ENCODE data around the gene SP140L. TPM values are rescaled to one million over a fixed set of nuclear protein-coding genes. Genes with fewer than 3 reads are reported as not detected.

Gene SP140L
- polyA plus RNA-seq, 4 donors: 11.8 to 15.4 (median 13.0) TPM

DNA sequence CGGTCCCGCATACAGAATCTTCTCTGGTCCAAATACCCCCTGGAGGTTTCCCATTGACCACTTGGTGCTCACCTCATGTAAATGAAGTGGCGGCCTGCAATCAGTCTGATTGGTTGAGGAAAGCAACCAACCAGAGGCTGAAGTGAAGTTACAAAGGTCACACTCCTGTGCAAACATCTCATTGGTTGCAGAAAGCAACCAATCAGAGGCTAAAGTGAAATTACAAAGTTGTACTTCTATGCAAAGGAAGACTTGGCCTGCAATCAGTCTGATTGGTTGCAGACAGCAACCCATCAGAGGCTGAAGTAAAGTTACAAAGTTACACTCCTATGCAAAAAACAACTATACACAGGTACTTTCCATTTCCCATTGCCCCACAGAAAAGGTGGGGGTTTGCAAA is 86.5 kb downstream of the SP140L start:
- H3K27me3 ChIP-seq (ENCODE audit: control insufficient read depth in 3 of 3, insufficient read depth in 3 of 3, low read length in 3 of 3): no peaks in the 10 kb centered on the region
- no peak overlapping the region for H3K27ac ChIP-seq (ENCODE audit: low read depth in 1 of 3, low read length in 2 of 3)
- WGBS, 3 donors: 92 to 97% (median 96%) methylated on average over 3 of the region's 3 CpGs
- H3K4me3 ChIP-seq (ENCODE audit: low read depth in 1 of 3, low read length in 3 of 3): no peak overlapping the region
- DNase-seq (peak in 1 of 2 donors; percentile 60), FAIRE-seq (no peak)
- peaks cover 0 to 19% (median 12%) of the 10 kb centered on the region in 3 donors for H3K4me1 ChIP-seq (ENCODE audit: control insufficient read depth in 3 of 3, insufficient read depth in 2 of 3, low read depth in 1 of 3, low read length in 2 of 3)
- no peaks in the 10 kb centered on the region for H3K36me3 ChIP-seq (ENCODE audit: control insufficient read depth in 3 of 3, insufficient read depth in 2 of 3, low read depth in 1 of 3, low read length in 3 of 3)
- H3K9me3 ChIP-seq (ENCODE audit: control insufficient read depth in 2 of 2, insufficient read depth in 1 of 2, low read depth in 1 of 2, low read length in 1 of 2): no peaks in the 10 kb centered on the region

DNA sequence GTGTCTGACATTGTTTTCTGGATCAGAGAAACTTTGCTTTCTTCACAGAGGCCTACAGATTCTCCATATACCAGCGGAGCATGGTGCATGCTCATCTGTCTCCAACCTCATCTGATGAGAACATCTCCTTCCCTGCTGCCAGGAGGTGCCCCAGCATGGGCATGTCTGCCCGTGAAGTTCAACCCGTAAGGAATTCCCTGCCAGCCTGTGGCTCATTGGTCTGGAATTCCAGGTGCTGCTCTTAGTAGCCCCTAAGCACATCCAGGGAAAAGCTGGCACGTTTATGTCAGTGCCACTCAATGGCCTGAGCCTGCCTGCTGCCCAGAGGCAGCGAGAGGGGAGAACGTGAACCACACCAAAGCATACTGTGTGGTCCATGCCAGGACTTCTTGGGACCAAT is 87.3 kb downstream of the SP140L start:
- FAIRE-seq (no peak), DNase-seq (no peak)
- Histone ChIP-seq H3K9me3 (ENCODE audit: control insufficient read depth in 2 of 2, insufficient read depth in 1 of 2, low read depth in 1 of 2, low read length in 1 of 2) (no peaks in the 10 kb centered on the region), H3K4me3 (ENCODE audit: low read depth in 1 of 3, low read length in 3 of 3) (no peak overlapping the region), H3K27me3 (ENCODE audit: control insufficient read depth in 3 of 3, insufficient read depth in 3 of 3, low read length in 3 of 3) (no peaks in the 10 kb centered on the region), H3K36me3 (ENCODE audit: control insufficient read depth in 3 of 3, insufficient read depth in 2 of 3, low read depth in 1 of 3, low read length in 3 of 3) (no peaks in the 10 kb centered on the region), H3K27ac (ENCODE audit: low read depth in 1 of 3, low read length in 2 of 3) (peak overlapping the region in 1 of 3 donors; percentile 5), H3K4me1 (ENCODE audit: control insufficient read depth in 3 of 3, insufficient read depth in 2 of 3, low read depth in 1 of 3, low read length in 2 of 3) (peaks cover 4 to 19% (median 12%) of the 10 kb centered on the region in 3 donors)
- 92 to 95% (median 94%) methylated on average over 6 of the region's 6 CpGs for WGBS, 3 donors

DNA sequence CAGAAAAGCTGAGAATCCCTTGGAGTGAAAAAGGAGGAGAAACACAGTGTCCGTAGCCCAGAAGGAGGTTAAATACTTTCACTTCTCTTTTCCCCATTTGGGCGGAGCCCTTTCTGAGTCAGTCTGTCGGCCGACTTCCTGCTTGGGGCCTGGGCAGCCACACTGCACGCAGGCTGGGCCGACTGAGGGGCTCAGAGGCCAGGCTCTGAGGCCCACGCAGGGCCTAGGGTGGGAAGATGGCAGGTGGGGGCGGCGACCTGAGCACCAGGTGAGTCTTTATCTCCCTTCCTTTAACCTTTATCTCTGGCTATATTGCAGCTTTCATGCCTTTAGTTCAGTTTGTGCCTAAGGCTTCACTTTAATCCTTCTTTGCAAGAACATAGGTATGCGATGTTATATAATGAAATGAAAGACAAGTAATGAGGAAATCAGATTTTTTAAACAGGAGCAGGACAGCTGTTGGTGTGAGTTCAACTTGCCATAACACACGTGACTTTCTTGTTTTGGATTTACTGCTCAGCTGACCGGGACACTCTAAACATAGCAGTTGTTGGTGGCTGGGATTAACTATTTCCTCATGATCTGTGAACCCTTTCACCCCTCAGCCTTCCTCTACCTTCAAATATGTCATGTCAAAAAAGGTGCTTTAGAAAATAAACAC is 89.2 kb downstream of the SP140L start, which contains the start of gene SP100:
TSS of gene SP100 (plus strand) at position 141 of the 661 bp plus-strand sequence. CDS start at position 237, 96 bp downstream.
- Histone ChIP-seq H3K36me3 (ENCODE audit: control insufficient read depth in 3 of 3, insufficient read depth in 2 of 3, low read depth in 1 of 3, low read length in 3 of 3) (peaks cover 0 to 2% (median 0%) of the 10 kb centered on the region in 3 donors), H3K4me1 (ENCODE audit: control insufficient read depth in 3 of 3, insufficient read depth in 2 of 3, low read depth in 1 of 3, low read length in 2 of 3) (peaks cover 4 to 14% (median 12%) of the 10 kb centered on the region in 3 donors), H3K27ac (ENCODE audit: low read depth in 1 of 3, low read length in 2 of 3) (peak within 1 kb of the TSS; percentile 88 to 93 (median 92)), H3K27me3 (ENCODE audit: control insufficient read depth in 3 of 3, insufficient read depth in 3 of 3, low read length in 3 of 3) (no peaks in the 10 kb centered on the region), H3K4me3 (ENCODE audit: low read depth in 1 of 3, low read length in 3 of 3) (peak within 1 kb of the TSS; percentile 57 to 75 (median 70)), H3K9me3 (ENCODE audit: control insufficient read depth in 2 of 2, insufficient read depth in 1 of 2, low read depth in 1 of 2, low read length in 1 of 2) (no peaks in the 10 kb centered on the region)
- peak; percentile 92 to 93 for DNase-seq
- FAIRE-seq: no peak
- WGBS, 3 donors: 0 to 1% (median 1%) methylated on average over 12 of the region's 12 CpGs

DNA sequence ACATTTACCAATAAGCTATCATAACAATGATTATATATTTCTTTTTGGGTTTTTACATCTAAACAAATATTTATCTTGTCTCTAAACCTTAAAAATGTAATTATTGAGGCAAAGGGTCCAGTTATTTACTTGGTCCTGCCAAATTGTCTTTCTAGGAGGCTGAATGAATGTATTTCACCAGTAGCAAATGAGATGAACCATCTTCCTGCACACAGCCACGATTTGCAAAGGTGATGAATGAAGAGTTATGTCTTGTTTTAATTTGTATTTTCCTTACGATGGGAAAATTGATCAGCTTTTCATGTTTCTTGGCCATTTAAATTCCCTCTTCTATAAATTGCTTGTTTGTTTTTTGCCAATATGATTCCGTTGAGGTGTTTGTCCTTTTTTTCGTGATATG is 90.4 kb downstream of the SP140L start:
- Histone ChIP-seq H3K4me3 (ENCODE audit: low read depth in 1 of 3, low read length in 3 of 3) (peak overlapping the region in 2 of 3 donors; percentile 18 to 45), H3K9me3 (ENCODE audit: control insufficient read depth in 2 of 2, insufficient read depth in 1 of 2, low read depth in 1 of 2, low read length in 1 of 2) (no peaks in the 10 kb centered on the region), H3K4me1 (ENCODE audit: control insufficient read depth in 3 of 3, insufficient read depth in 2 of 3, low read depth in 1 of 3, low read length in 2 of 3) (peaks cover 6 to 12% (median 9%) of the 10 kb centered on the region in 3 donors), H3K27ac (ENCODE audit: low read depth in 1 of 3, low read length in 2 of 3) (no peak overlapping the region), H3K36me3 (ENCODE audit: control insufficient read depth in 3 of 3, insufficient read depth in 2 of 3, low read depth in 1 of 3, low read length in 3 of 3) (peaks cover 0 to 4% (median 0%) of the 10 kb centered on the region in 3 donors), H3K27me3 (ENCODE audit: control insufficient read depth in 3 of 3, insufficient read depth in 3 of 3, low read length in 3 of 3) (no peaks in the 10 kb centered on the region)
- no peak for DNase-seq
- no peak for FAIRE-seq
- WGBS, 3 donors: 24 to 37% (median 35%) methylated on average over 4 of the region's 4 CpGs

DNA sequence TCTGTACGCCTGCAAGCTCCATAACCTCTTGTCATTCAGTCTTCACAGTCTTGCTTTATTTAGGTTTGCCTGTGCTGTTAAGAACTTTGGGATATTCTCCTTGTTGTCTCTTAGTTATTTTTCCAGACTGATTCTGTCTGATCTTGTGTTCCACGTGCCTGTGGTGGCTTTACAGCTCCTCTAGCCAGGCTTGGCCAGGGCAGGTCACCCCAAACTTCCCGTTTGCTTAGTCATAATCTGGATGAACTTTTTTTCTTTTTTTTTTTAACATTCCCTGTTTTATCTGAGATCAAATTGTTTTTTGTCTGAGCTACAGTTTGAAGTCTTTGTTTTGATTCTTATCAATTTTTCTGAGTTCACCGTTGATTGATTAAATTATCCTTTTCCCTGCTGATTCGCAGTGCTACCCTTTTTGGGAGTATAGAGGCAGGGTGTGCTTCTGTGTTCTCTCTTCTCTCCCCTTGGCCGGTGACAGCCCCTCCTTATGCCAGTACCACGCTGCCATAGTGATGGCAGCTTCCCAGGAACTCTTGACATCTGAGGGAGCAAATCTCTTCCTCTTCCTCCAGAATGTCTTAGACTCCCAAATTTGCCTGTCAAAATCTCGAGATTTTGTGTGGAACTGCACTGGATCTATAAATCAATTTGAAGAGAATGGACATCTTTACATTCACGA is 91.5 kb downstream of the SP140L start:
- WGBS, 3 donors: 40 to 42% (median 41%) methylated on average over 9 of the region's 9 CpGs
- peak overlapping the region in 1 of 3 donors; percentile 45 for H3K4me3 ChIP-seq (ENCODE audit: low read depth in 1 of 3, low read length in 3 of 3)
- H3K9me3 ChIP-seq (ENCODE audit: control insufficient read depth in 2 of 2, insufficient read depth in 1 of 2, low read depth in 1 of 2, low read length in 1 of 2): no peaks in the 10 kb centered on the region
- H3K36me3 ChIP-seq (ENCODE audit: control insufficient read depth in 3 of 3, insufficient read depth in 2 of 3, low read depth in 1 of 3, low read length in 3 of 3): peaks cover 0 to 4% (median 0%) of the 10 kb centered on the region in 3 donors
- FAIRE-seq (no peak), DNase-seq (no peak)
- no peak overlapping the region for H3K27ac ChIP-seq (ENCODE audit: low read depth in 1 of 3, low read length in 2 of 3)
- H3K27me3 ChIP-seq (ENCODE audit: control insufficient read depth in 3 of 3, insufficient read depth in 3 of 3, low read length in 3 of 3): no peaks in the 10 kb centered on the region
- peaks cover 6 to 9% (median 8%) of the 10 kb centered on the region in 3 donors for H3K4me1 ChIP-seq (ENCODE audit: control insufficient read depth in 3 of 3, insufficient read depth in 2 of 3, low read depth in 1 of 3, low read length in 2 of 3)

DNA sequence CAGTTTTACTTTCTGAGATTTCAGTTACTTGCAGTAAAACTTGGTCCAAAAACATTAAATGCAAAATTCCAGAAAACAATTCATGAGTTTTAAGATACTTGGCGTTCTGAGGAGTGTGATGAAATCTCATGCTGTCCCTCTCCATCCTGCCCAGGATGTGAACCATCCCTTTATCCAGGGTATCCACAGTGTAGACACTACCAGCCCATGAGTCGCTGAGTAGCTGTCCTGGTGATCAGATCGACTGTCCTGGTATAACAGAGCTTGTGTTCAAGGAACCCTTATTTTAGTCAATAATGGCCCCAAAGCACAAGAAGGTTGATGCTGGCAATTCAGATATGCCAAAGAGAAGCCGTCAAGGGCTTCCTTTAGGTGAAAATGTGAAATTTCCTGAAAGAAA is 92.2 kb downstream of the SP140L start:
- no peak for DNase-seq
- WGBS, 3 donors: 76 to 90% (median 85%) methylated on average over 4 of the region's 4 CpGs
- Histone ChIP-seq H3K27me3 (ENCODE audit: control insufficient read depth in 3 of 3, insufficient read depth in 3 of 3, low read length in 3 of 3) (no peaks in the 10 kb centered on the region), H3K27ac (ENCODE audit: low read depth in 1 of 3, low read length in 2 of 3) (no peak overlapping the region), H3K4me1 (ENCODE audit: control insufficient read depth in 3 of 3, insufficient read depth in 2 of 3, low read depth in 1 of 3, low read length in 2 of 3) (peaks cover 8 to 10% (median 9%) of the 10 kb centered on the region in 3 donors), H3K4me3 (ENCODE audit: low read depth in 1 of 3, low read length in 3 of 3) (no peak overlapping the region), H3K36me3 (ENCODE audit: control insufficient read depth in 3 of 3, insufficient read depth in 2 of 3, low read depth in 1 of 3, low read length in 3 of 3) (peaks cover 0 to 4% (median 0%) of the 10 kb centered on the region in 3 donors), H3K9me3 (ENCODE audit: control insufficient read depth in 2 of 2, insufficient read depth in 1 of 2, low read depth in 1 of 2, low read length in 1 of 2) (no peaks in the 10 kb centered on the region)
- FAIRE-seq: no peak

DNA sequence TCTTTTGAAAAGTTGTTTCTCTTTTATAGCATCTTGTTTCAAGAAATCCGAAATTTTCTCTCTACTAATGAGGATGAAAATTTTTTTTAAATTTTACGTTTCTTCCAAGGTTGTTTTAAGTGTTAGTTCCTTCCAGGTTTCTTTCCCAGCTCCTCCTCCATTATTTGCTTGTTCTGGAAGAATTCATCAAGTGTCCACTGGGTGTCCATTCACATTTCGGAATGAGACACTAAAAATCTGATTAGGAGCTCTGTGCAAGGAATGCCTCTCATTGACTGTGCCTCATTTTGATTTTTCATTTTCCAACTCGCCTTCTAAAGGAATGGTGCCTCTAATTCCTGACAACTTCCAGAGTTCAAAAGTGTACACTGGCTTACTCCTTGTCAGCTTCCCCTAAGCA is 95.2 kb downstream of the SP140L start:
- WGBS, 3 donors: 86 to 92% (median 90%) methylated on average over 4 of the region's 4 CpGs
- DNase-seq (no peak), FAIRE-seq (no peak)
- Histone ChIP-seq H3K27me3 (ENCODE audit: control insufficient read depth in 3 of 3, insufficient read depth in 3 of 3, low read length in 3 of 3) (no peaks in the 10 kb centered on the region), H3K9me3 (ENCODE audit: control insufficient read depth in 2 of 2, insufficient read depth in 1 of 2, low read depth in 1 of 2, low read length in 1 of 2) (peaks cover 0 to 2% of the 10 kb centered on the region in 2 donors), H3K4me3 (ENCODE audit: low read depth in 1 of 3, low read length in 3 of 3) (no peak overlapping the region), H3K36me3 (ENCODE audit: control insufficient read depth in 3 of 3, insufficient read depth in 2 of 3, low read depth in 1 of 3, low read length in 3 of 3) (peaks cover 0 to 4% (median 0%) of the 10 kb centered on the region in 3 donors), H3K4me1 (ENCODE audit: control insufficient read depth in 3 of 3, insufficient read depth in 2 of 3, low read depth in 1 of 3, low read length in 2 of 3) (peaks cover 2 to 8% (median 7%) of the 10 kb centered on the region in 3 donors), H3K27ac (ENCODE audit: low read depth in 1 of 3, low read length in 2 of 3) (no peak overlapping the region)

DNA sequence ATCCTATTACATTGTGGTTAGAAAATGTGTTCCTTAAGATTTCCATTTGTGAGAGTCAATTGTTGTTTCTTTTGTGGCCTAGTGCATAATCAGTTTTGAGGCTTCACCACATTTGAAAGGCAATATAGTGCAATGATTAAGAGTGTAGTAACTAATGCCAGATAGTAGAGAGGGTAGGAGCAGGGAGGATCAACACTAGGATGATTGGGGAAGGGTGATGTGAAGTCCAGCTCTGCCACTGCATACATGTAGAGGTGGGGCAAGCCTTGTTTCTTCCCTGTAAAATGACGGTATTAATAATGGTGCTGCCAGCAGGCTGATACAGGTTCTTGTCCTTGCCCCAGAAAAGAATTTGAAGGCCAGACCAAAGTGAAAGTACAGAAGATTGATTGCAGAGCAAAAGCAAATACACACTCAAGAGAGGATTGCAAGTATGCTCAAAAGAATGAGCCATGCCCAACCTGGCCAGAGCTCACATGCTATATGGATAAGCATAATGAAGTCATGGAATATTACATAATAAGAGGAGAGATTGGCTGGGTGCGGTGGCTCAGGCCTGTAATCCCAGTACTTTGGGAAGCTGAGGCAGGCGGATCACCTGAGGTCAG is 97.0 kb downstream of the SP140L start:
- Histone ChIP-seq H3K9me3 (ENCODE audit: control insufficient read depth in 2 of 2, insufficient read depth in 1 of 2, low read depth in 1 of 2, low read length in 1 of 2) (peaks cover 0 to 4% of the 10 kb centered on the region in 2 donors), H3K27ac (ENCODE audit: low read depth in 1 of 3, low read length in 2 of 3) (peak overlapping the region; percentile 41 to 82 (median 66)), H3K27me3 (ENCODE audit: control insufficient read depth in 3 of 3, insufficient read depth in 3 of 3, low read length in 3 of 3) (no peaks in the 10 kb centered on the region), H3K4me1 (ENCODE audit: control insufficient read depth in 3 of 3, insufficient read depth in 2 of 3, low read depth in 1 of 3, low read length in 2 of 3) (peaks cover 0 to 7% (median 6%) of the 10 kb centered on the region in 3 donors), H3K4me3 (ENCODE audit: low read depth in 1 of 3, low read length in 3 of 3) (no peak overlapping the region), H3K36me3 (ENCODE audit: control insufficient read depth in 3 of 3, insufficient read depth in 2 of 3, low read depth in 1 of 3, low read length in 3 of 3) (peaks cover 0 to 6% (median 2%) of the 10 kb centered on the region in 3 donors)
- FAIRE-seq: no peak
- WGBS, 3 donors: 63 to 75% (median 70%) methylated on average over 3 of the region's 3 CpGs
- peak; percentile 71 to 76 for DNase-seq
